ENCODE measurements around the gene CBR4. TPM values are rescaled to one million over a fixed set of nuclear protein-coding genes. Genes with fewer than 3 reads are reported as not detected.

The CBR4 gene
- total RNA-seq: 10 to 100 TPM; 10.0 to 12.8 TPM

DNA sequence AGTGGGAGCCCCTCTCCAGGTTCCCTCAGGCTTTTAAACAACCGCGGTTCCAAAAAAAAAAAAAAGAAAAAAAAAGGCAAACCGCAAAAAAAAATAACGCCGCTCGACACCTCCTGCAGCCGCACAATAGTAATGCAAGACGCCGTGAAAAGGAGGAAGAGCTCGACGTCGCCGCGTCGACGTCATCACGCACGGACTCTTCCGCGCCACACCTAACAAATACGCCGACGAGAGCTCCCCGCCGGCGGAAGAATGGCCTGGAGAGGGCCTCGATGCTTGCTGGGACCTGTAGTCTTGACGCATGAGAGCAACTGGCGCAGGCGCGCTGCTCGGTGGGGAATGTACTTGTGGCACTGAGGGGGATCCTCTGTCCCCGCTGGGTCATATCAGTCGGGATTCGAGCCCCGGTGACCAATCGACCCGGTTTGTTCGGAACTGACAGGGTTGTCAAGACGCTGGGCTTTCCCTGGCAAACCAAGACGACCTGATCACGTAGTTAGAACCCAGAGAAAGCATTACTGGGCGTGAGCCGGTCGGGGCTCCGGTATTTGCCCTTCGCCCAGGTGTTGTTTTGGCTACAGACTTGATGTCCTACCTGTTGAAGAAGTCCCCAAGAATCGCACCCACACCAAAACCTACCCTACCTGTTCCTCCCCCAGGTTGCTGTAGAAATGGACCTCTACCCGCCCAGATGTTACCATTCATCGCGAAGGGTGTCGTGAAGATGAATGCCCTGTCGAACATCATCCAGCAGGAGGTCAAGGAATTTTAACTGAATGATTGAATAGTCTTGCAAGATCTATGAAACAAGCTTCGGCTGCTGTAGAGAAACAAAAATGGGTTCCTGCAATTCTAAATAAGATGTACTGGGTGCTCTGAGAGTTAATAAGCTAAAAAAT, at the start of gene CBR4:
CBR4 (minus strand) TSS at position 131 of the 899 bp plus-strand sequence. CDS start 166 bp downstream, outside the sequence.
- no peaks in the 10 kb centered on the region for H3K9me3 Mint-ChIP-seq
- peak within 1 kb of the TSS; percentile 98 for H3K27ac Mint-ChIP-seq
- H3K27me3 Mint-ChIP-seq: peaks cover 3% of the 10 kb centered on the region
- H3K4me3 Mint-ChIP-seq: peak within 1 kb of the TSS; percentile 83
- ChIA-PET POLR2A (interaction anchor here (0.6 to 0.8 kb wide), 5 partner anchors 64 to 1632 kb away, joined by 3 to 6 read pairs (median 4); partner anchors contain the start of gene NEK1), CTCF (interaction anchor here (0.5 to 1.7 kb wide), 30 partner anchors 8 to 1573 kb away, joined by 3 to 19 read pairs (median 4); no protein-coding TSS in a partner anchor)
- H3K36me3 Mint-ChIP-seq (ENCODE audit: low read depth): peaks cover 2% of the 10 kb centered on the region
- H3K4me1 Mint-ChIP-seq: peaks cover 30% of the 10 kb centered on the region
- peak; percentile 97 for DNase-seq

DNA sequence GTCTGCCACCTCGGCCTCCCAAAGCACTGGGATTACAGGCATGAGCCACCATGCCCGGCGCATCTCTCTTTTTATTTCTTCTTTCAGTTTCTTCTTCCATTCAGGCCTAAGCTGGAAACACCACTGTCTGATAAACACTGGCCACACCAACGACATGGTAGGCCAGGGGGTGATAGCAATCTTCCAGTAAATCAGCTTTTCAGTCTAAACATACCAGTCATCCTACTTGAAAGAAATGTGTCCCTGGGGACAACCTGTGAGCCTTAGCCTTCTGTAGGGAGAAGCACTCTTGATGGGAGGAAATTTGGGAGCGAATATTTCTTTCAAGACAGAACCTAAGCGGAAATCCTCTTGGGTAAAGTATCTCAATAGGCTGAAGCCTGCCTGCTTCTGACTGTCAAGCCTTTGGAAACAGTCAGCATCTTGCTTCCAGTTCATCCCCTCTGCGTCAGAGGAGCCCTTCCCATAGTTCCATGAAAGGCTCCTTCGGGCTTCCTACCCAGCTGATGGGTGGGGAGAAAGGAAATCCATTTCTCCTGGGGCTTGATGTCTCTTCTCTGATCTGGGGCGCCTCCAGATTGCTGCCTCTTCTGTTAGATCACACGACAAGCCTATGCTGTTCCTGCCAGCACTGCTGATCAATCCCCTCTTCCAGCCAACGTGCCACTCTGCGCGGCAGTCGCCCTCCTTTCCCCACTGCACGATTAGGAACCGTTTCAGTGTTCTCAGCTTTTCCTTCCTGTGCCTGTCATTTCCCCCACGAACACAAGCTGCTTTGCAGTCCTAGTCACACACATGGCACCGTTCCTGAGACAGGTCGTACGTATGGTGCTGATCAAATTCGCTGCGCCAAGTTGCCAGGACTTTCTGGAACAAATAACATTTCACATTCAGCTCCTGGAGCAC, 49.5 kb upstream of the CBR4 start:
- no peaks in the 10 kb centered on the region for H3K4me1 Mint-ChIP-seq

DNA sequence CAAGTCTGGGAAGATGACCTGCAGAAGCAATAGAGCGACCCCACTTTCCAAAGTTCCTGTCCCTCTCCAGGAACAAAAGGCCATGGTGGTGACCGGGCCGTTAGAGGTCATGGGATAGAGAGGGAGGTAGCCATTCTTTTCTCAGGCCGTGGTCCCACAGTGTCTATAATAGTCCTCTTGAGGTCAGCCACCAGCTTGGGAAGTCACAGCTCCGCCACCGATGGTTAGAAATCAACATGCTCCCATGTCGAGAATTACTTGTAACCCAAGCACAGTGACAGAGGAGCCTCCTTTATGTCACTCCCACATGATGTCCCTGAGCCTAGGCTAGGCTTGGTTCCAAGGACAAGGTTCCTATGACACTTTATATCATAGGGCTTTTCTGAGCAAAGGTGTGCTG, 48.3 kb upstream of the CBR4 start:
- no peak for DNase-seq
- ChIA-PET POLR2A (no interaction called here), CTCF (interaction anchor here (1.3 kb wide), 1 partner anchor 18 kb away, joined by 3 read pairs; no protein-coding TSS in a partner anchor)
- Mint-ChIP-seq H3K4me3 (no peak overlapping the region), H3K4me1 (no peaks in the 10 kb centered on the region), H3K9me3 (no peaks in the 10 kb centered on the region), H3K36me3 (ENCODE audit: low read depth) (no peaks in the 10 kb centered on the region), H3K27me3 (no peaks in the 10 kb centered on the region), H3K27ac (no peak overlapping the region)

More for the DNA sequence above, 49.5 kb upstream of the CBR4 start:
- POLR2A ChIA-PET: no interaction called here
- no peak for DNase-seq
- CTCF ChIA-PET: interaction anchor here (1.0 to 1.3 kb wide), 2 partner anchors 9 to 17 kb away, joined by 3 to 4 read pairs; no protein-coding TSS in a partner anchor
- Mint-ChIP-seq H3K9me3 (no peaks in the 10 kb centered on the region), H3K27me3 (no peaks in the 10 kb centered on the region), H3K4me3 (no peak overlapping the region), H3K36me3 (ENCODE audit: low read depth) (no peaks in the 10 kb centered on the region), H3K27ac (no peak overlapping the region)

DNA sequence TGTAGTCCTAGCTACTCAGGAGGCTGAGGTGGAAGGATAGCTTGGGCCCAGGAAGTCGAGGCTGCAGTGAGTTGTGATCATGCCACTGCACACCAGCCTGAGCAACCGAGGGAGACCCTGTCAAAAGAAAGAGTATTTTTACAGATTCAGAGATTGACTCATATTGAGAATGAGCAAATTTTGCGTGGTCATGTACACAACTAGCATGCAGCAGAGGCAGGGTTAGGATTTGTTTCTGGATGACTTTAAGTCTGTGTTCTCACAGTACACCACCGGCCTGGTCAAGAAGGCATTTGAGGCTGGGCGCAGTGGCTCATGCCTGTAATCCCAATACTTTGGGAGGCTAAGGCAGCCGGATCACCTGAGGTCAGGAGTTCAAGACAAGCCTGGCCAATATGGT, 44.8 kb upstream of the CBR4 start:
- POLR2A ChIA-PET: no interaction called here
- Mint-ChIP-seq H3K36me3 (ENCODE audit: low read depth) (no peaks in the 10 kb centered on the region), H3K27ac (no peak overlapping the region), H3K4me1 (no peaks in the 10 kb centered on the region), H3K27me3 (no peaks in the 10 kb centered on the region), H3K9me3 (no peaks in the 10 kb centered on the region), H3K4me3 (no peak overlapping the region)
- CTCF ChIA-PET: no interaction called here
- no peak for DNase-seq

DNA sequence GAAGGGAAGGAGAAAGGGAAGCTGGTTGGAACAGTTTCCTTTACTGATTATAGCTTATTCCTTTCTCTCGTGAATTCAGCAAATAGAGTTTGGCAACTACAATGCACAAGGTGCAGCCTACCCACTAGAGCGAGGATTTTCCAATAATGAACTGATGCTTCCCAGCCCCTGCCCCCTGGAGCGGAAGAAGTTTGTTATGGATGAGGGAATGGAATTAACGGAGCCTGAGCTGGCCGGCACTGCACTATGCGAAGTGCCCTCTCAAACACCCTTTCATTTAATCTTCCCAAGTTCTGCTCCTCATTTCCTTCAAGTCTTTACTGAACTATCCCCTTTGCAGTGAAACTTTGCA, 42.5 kb upstream of the CBR4 start:
- Mint-ChIP-seq H3K27me3 (no peaks in the 10 kb centered on the region), H3K36me3 (ENCODE audit: low read depth) (no peaks in the 10 kb centered on the region), H3K27ac (no peak overlapping the region), H3K4me3 (no peak overlapping the region), H3K4me1 (no peaks in the 10 kb centered on the region), H3K9me3 (no peaks in the 10 kb centered on the region)
- DNase-seq: no peak
- POLR2A ChIA-PET: no interaction called here
- CTCF ChIA-PET: interaction anchor here (1.2 kb wide), 1 partner anchor 11 kb away, joined by 3 read pairs; no protein-coding TSS in a partner anchor

DNA sequence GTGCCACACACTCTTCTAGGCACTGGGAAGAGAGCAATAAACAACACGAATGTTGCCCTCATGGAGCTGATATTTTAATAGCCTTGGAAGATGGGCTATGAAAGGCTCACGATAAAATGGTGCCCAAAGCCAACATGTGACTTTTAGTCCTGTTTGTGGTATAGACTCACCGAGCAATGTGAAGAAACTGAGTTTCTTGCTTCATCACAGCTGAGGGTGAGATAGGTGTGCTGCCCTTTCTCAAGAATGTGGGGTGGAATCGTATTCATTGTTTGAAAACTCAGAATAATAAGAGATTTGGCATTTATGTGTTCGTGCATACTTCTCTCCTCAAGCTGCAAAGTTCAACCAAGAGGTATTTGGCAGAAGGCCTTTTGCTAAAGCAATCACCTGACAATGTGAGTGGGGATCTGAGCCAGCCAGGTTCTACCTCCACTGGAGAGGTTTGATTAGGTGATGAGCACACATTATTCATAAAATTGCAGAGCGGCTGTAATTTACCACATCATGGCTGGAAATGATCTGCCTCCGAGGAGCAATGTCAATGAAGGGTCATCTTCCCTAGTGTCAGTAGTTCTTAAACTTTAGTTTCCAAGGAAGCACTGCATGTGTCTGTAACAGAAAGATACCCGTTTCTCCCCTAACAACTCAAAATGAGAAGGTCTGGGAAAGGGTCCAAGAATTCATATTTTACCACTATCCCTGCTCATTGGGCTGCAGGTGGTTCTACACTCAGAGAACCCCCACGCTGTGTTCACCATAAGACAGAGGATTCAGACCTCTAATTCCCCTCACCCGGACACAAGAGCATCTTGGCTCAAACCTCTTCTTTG, 41.9 kb upstream of the CBR4 start:
- no peaks in the 10 kb centered on the region for H3K4me1 Mint-ChIP-seq
- DNase-seq: no peak
- no peaks in the 10 kb centered on the region for H3K9me3 Mint-ChIP-seq
- ChIA-PET CTCF (interaction anchor here (1.2 kb wide), 1 partner anchor 10 kb away, joined by 3 read pairs; no protein-coding TSS in a partner anchor), POLR2A (no interaction called here)
- H3K4me3 Mint-ChIP-seq: no peak overlapping the region
- H3K27ac Mint-ChIP-seq: no peak overlapping the region
- H3K27me3 Mint-ChIP-seq: no peaks in the 10 kb centered on the region
- H3K36me3 Mint-ChIP-seq (ENCODE audit: low read depth): no peaks in the 10 kb centered on the region

DNA sequence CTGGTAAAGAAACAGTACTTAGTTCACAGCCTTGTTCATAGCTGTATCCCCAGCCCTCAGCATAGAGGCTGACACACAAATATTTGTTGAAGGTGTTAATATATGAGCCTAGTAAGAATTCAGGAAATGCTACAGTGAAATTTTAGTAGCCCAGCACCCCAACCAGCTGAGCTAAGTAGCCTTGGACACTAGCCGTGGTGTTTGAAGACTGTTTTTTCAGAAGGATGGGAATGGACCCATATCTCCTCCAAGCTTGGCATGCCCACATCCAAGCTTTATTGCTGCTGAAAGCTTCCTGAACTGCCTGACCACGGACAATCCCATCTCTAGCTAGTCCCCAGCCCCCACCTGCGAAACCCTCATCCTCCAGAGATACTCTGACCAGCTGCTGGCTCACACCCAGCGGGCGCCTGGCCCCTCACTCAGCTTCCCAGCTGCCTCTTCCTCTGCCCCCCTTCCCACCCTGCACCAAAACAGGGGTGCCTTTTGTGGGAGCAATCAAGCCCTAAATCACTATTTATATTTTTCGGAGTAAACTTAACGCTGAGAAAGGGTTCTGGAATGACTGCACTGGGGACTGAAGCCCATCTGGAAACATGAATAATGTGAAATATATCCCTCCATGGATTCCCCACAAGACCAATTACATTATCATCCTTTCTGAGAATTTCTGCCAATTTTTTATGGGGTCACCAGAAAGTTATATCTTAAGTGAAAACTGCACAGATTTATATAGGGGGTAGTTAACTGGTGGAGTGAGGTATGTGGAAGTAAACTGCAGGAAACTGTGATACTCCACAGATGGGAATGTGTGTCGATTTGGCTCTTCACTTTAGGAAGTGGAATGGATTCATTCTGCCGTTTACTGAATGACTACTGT, 41.1 kb upstream of the CBR4 start:
- ChIA-PET CTCF (interaction anchor here (1.9 kb wide), 1 partner anchor 8 kb away, joined by 4 read pairs; no protein-coding TSS in a partner anchor), POLR2A (no interaction called here)
- no peaks in the 10 kb centered on the region for H3K4me1 Mint-ChIP-seq
- DNase-seq: no peak
- no peaks in the 10 kb centered on the region for H3K9me3 Mint-ChIP-seq
- no peaks in the 10 kb centered on the region for H3K36me3 Mint-ChIP-seq (ENCODE audit: low read depth)
- no peak overlapping the region for H3K27ac Mint-ChIP-seq
- H3K27me3 Mint-ChIP-seq: no peaks in the 10 kb centered on the region
- no peak overlapping the region for H3K4me3 Mint-ChIP-seq

DNA sequence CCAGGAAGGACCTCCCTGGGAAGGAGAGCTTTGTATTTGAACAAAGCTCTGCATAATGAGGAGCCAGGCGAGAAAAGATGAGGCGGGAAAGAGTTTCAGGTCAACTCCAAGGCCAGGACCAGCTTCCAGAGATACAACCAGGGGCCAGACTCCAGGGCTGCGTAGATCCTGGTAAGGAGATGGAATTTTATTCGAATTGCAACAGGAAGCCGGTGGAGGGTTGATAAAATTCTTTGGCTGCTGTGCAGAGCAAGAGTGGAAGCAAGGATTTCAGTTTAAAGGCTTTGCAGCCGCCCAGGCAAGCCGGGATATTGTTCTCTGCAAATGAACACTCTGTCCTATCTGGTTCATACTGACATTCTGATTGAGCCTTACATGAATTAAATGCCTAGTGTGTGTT, 40.2 kb upstream of the CBR4 start:
- CTCF ChIA-PET: interaction anchor here (1.9 kb wide), 1 partner anchor 9 kb away, joined by 4 read pairs; no protein-coding TSS in a partner anchor
- H3K27ac Mint-ChIP-seq: no peak overlapping the region
- H3K4me3 Mint-ChIP-seq: no peak overlapping the region
- DNase-seq: no peak
- H3K4me1 Mint-ChIP-seq: no peaks in the 10 kb centered on the region
- no peaks in the 10 kb centered on the region for H3K27me3 Mint-ChIP-seq
- H3K36me3 Mint-ChIP-seq (ENCODE audit: low read depth): no peaks in the 10 kb centered on the region
- no peaks in the 10 kb centered on the region for H3K9me3 Mint-ChIP-seq
- POLR2A ChIA-PET: no interaction called here

DNA sequence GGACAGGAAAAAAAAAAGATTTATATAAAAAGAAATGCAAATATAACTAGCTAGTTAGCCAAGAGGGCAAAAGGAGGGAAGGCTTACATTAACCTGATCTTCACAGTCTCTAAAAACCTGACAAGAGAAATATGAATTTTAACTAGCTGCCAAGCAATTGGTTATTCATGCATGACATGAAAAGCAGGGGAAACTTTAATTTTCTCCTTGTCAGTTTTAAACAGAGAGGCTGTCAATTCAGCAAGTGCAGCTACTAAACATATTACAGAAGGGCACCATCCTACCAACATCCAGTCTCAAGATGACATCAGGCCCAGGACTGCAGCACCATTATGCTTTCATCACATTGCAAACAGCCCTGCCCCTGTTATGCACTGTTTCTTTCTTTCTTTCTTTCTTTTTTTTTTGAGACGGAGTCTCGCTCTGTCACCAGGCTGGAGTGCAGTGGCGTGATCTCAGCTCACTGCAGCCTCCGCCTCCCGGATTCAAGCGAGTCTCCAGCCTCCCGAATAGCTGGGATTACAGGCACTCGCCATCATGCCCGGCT, 38.9 kb upstream of the CBR4 start:
- CTCF ChIA-PET: no interaction called here

DNA sequence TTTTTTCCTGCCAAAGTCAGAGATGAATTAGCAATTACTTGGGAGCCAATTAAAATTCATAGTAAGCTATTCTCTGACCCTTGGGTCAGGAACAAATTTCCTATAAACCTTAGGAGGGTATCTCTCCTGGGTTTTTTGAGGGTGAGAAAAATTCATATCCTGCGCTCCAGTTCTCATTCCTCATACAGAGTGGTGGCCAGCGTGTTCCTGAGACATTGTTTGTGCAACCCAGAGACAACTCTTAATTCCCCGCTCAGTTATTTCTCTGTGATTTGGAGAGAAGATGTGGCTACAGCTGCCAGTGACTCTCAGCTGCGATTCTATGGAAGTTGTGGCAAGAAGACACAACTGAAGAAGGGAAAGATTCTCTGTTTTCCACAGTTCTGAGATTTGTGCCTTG, 37.9 kb upstream of the CBR4 start:
- no peaks in the 10 kb centered on the region for H3K4me1 Mint-ChIP-seq
- no peaks in the 10 kb centered on the region for H3K9me3 Mint-ChIP-seq
- H3K4me3 Mint-ChIP-seq: no peak overlapping the region
- CTCF ChIA-PET: no interaction called here
- POLR2A ChIA-PET: no interaction called here
- H3K27me3 Mint-ChIP-seq: no peaks in the 10 kb centered on the region
- no peaks in the 10 kb centered on the region for H3K36me3 Mint-ChIP-seq (ENCODE audit: low read depth)
- no peak overlapping the region for H3K27ac Mint-ChIP-seq
- no peak for DNase-seq

More for the DNA sequence above, 38.9 kb upstream of the CBR4 start:
- no peak for DNase-seq
- Mint-ChIP-seq H3K36me3 (ENCODE audit: low read depth) (no peaks in the 10 kb centered on the region), H3K27me3 (no peaks in the 10 kb centered on the region), H3K4me3 (no peak overlapping the region), H3K4me1 (no peaks in the 10 kb centered on the region), H3K9me3 (no peaks in the 10 kb centered on the region), H3K27ac (no peak overlapping the region)
- POLR2A ChIA-PET: no interaction called here

DNA sequence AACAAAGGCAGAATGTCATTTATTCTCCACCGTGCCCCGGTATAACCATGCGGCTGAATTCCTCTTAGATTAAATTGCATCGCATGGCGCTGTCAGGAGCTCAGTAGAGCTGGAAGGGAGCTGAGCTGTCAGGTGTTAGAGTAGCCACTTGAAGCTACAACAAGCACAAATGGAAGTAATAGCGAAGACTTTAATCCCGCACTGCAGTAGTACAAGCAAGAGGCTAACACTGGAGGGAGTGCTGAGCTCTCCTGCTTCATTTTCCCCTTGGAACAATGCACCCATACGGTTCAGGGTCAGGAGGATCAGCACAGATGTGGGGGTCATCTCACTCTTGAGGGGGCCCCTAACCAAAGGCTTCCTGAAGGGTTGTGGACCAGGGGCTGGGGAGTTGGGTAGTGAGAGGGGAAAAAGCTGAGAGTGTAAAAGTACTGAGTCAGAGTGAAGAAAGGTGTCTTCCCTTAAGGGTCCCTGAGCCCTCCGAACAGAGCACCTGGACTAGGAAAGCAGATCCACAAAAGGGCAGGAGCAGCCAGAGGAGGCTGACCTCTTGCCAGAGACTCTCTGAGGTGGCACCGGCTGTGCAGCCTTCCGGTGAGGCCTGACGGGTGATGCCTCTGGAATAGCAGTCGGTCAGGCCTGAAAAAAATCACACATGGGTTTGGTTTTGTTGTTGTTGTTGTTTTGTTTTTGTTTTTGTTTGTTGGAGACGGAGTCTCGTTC, 36.0 kb upstream of the CBR4 start:
- Mint-ChIP-seq H3K27me3 (no peaks in the 10 kb centered on the region), H3K27ac (no peak overlapping the region), H3K36me3 (ENCODE audit: low read depth) (no peaks in the 10 kb centered on the region), H3K9me3 (no peaks in the 10 kb centered on the region), H3K4me3 (no peak overlapping the region), H3K4me1 (no peaks in the 10 kb centered on the region)
- ChIA-PET POLR2A (no interaction called here), CTCF (no interaction called here)
- no peak for DNase-seq

Measured in activated CD4-positive, alpha-beta T cell treated with anti-CD3 and anti-CD28 coated beads, Interleukin-2, amount 10 ng/mL, durations not matched to agents 7 days and 5 days (primary cell).